GM21515 (cell line): ENCODE measurements around the gene TMEM145.

Experiments
- ATAC-seq: cut with Tn5 transposase; IDR thresholded peaks from one replicate; pipeline ENCODE4 v1.9.1; 2021; ENCODE audit not compliant: unreplicated experiment

The TMEM145 gene

GRCh38 chr19:42277821-42278451 lies 35.2 kb upstream of the TMEM145 start:
- no peak for ATAC-seq

GRCh38 chr19:42278452-42279154 lies 34.5 kb upstream of the TMEM145 start:
- ATAC-seq = no peak

- no peak for ATAC-seq
These were observed 33.8 kb upstream of the TMEM145 start for GRCh38 chr19:42279155-42279901.

- no peak for ATAC-seq
These were observed 33.0 kb upstream of the TMEM145 start for GRCh38 chr19:42279902-42280814.

GRCh38 chr19:42280815-42281145 lies 32.3 kb upstream of the TMEM145 start:
- ATAC-seq = no peak

- ATAC-seq = no peak
These were observed 31.8 kb upstream of the TMEM145 start for GRCh38 chr19:42281146-42281826.

GRCh38 chr19:42281827-42282762 lies 31.0 kb upstream of the TMEM145 start:
- no peak for ATAC-seq

GRCh38 chr19:42282819-42283187 lies 30.3 kb upstream of the TMEM145 start:
- ATAC-seq = no peak

- ATAC-seq = peak; percentile 40
These were observed 29.7 kb upstream of the TMEM145 start for GRCh38 chr19:42283188-42284065.

- ATAC-seq = peak; percentile 26
These were observed 29.0 kb upstream of the TMEM145 start for GRCh38 chr19:42284066-42284501.

GRCh38 chr19:42284591-42285341 lies 28.3 kb upstream of the TMEM145 start:
- ATAC-seq = no peak

- ATAC-seq = no peak
These were observed 27.6 kb upstream of the TMEM145 start for GRCh38 chr19:42285541-42285941.

- ATAC-seq = no peak
These were observed 27.1 kb upstream of the TMEM145 start for GRCh38 chr19:42285988-42286348.

- no peak for ATAC-seq
These were observed 26.6 kb upstream of the TMEM145 start for GRCh38 chr19:42286349-42287016.

- ATAC-seq = no peak
These were observed 25.9 kb upstream of the TMEM145 start for GRCh38 chr19:42287017-42287826.

- no peak for ATAC-seq
These were observed 25.3 kb upstream of the TMEM145 start for GRCh38 chr19:42287827-42288107.

GRCh38 chr19:42288387-42288786 lies 24.7 kb upstream of the TMEM145 start:
- no peak for ATAC-seq
